ENCODE results near the gene ANO1.

ANO1 gene

GRCh38 chr11:70077411-70078094 lies 564 bp upstream of the ANO1 start:
- Histone ChIP-seq H3K4me2 (no peak overlapping the region), H3K27me3 (ENCODE audit: insufficient read depth, low read depth) (peaks cover 9% of the 10 kb centered on the region; the same call in 1 of the 2 replicates), H2AFZ (ENCODE audit: low read depth) (no peak overlapping the region), H4K20me1 (ENCODE audit: insufficient read depth) (no peaks in the 10 kb centered on the region), H3K79me2 (ENCODE audit: insufficient read depth, low read depth) (no peaks in the 10 kb centered on the region), H3K27ac (no peak overlapping the region), H3K4me3 (IDR thresholded peaks at IDR 0.05; ENCODE audit: insufficient read depth, low read depth, low read length) (no peak overlapping the region), H3K36me3 (ENCODE audit: insufficient read depth) (no peaks in the 10 kb centered on the region), H3K4me1 (ENCODE audit: low read depth, poor library complexity, severe bottlenecking) (no peaks in the 10 kb centered on the region), H3K9ac (no peak overlapping the region)
- no peak for TF ChIP-seq CTCF (conservative IDR thresholded peaks at IDR 0.05; ENCODE audit: low read depth, low read length)

- H3K27ac ChIP-seq, result no peak overlapping the region
- H3K9ac ChIP-seq, result no peak overlapping the region
- H3K36me3 ChIP-seq (ENCODE audit: insufficient read depth), result no peaks in the 10 kb centered on the region
- no peaks in the 10 kb centered on the region for H3K4me1 ChIP-seq (ENCODE audit: low read depth, poor library complexity, severe bottlenecking)
- H3K4me2 ChIP-seq, result no peak overlapping the region
- H4K20me1 ChIP-seq (ENCODE audit: insufficient read depth), result no peaks in the 10 kb centered on the region
- TF ChIP-seq CTCF (conservative IDR thresholded peaks at IDR 0.05; ENCODE audit: low read depth, low read length), result no peak
- no peak overlapping the region for H3K4me3 ChIP-seq (IDR thresholded peaks at IDR 0.05; ENCODE audit: insufficient read depth, low read depth, low read length)
- H2AFZ ChIP-seq (ENCODE audit: low read depth), result no peak overlapping the region
- H3K79me2 ChIP-seq (ENCODE audit: insufficient read depth, low read depth), result no peaks in the 10 kb centered on the region
- H3K27me3 ChIP-seq (ENCODE audit: insufficient read depth, low read depth), result peaks cover 9% of the 10 kb centered on the region; the same call in 1 of the 2 replicates
Observed at GRCh38 chr11:70078781-70079616, 882 bp downstream of the ANO1 start.

DNA sequence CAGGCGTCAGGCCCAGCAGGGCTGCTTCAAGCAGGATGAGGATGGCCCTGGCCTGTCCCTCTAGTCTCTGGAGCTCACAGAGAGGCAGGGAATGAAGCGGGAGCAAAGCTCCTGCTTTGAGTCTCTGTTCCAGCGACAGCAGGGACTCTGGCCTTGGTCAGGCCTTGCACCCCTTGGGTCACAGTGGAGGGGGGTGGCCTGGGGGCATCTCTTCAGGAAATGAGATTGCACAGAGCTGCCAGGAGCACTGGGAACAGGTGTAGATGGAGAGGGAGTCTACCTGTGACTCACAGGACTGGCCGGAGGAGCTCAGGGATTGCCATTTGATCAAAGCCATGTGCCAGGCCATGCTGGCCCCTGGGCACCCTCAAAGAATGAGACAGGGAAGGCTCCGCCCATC lies 1.6 kb downstream of the ANO1 start:
- H3K9ac ChIP-seq, result no peak overlapping the region
- H3K4me2 ChIP-seq, result no peak overlapping the region
- TF ChIP-seq CTCF (conservative IDR thresholded peaks at IDR 0.05; ENCODE audit: low read depth, low read length), result no peak

DNA sequence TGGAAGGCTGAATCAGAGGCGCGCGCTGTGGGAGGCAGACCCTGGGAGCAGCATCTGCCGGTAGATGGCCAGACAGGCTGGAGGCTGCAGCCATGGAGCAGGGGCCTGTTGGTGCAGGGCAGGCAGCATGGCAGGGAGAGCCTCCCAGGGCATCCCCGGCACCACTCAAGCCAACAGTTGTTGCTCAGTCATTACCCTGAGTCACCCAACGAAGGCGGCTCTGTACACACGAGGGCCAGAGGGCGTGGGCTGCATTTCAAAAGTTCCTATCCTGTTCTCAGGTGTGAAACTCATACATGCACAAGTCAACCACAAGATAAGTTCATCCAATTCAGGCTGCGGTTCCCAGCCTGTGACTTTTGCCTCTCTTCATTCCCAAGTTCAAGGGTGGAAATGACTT lies 2.6 kb downstream of the ANO1 start:
- H3K36me3 ChIP-seq (ENCODE audit: insufficient read depth), result no peaks in the 10 kb centered on the region
- H3K4me1 ChIP-seq (ENCODE audit: low read depth, poor library complexity, severe bottlenecking), result no peaks in the 10 kb centered on the region
- no peak overlapping the region for H3K4me2 ChIP-seq
- H3K9ac ChIP-seq, result no peak overlapping the region
- H3K27me3 ChIP-seq (ENCODE audit: insufficient read depth, low read depth), result peaks cover 9% of the 10 kb centered on the region; the same call in 1 of the 2 replicates
- H3K79me2 ChIP-seq (ENCODE audit: insufficient read depth, low read depth), result no peaks in the 10 kb centered on the region
- no peak overlapping the region for H2AFZ ChIP-seq (ENCODE audit: low read depth)
- H4K20me1 ChIP-seq (ENCODE audit: insufficient read depth), result no peaks in the 10 kb centered on the region
- no peak overlapping the region for H3K27ac ChIP-seq
- TF ChIP-seq CTCF (conservative IDR thresholded peaks at IDR 0.05; ENCODE audit: low read depth, low read length), result no peak
- H3K4me3 ChIP-seq (IDR thresholded peaks at IDR 0.05; ENCODE audit: insufficient read depth, low read depth, low read length), result no peak overlapping the region

More for the DNA sequence above, 1.6 kb downstream of the ANO1 start:
- H3K4me3 ChIP-seq (IDR thresholded peaks at IDR 0.05; ENCODE audit: insufficient read depth, low read depth, low read length), result no peak overlapping the region
- H3K27ac ChIP-seq, result no peak overlapping the region
- H3K4me1 ChIP-seq (ENCODE audit: low read depth, poor library complexity, severe bottlenecking), result no peaks in the 10 kb centered on the region
- H3K36me3 ChIP-seq (ENCODE audit: insufficient read depth), result no peaks in the 10 kb centered on the region
- H3K79me2 ChIP-seq (ENCODE audit: insufficient read depth, low read depth), result no peaks in the 10 kb centered on the region
- no peak overlapping the region for H2AFZ ChIP-seq (ENCODE audit: low read depth)
- H4K20me1 ChIP-seq (ENCODE audit: insufficient read depth), result no peaks in the 10 kb centered on the region
- H3K27me3 ChIP-seq (ENCODE audit: insufficient read depth, low read depth), result peaks cover 9% of the 10 kb centered on the region; the same call in 1 of the 2 replicates

All from KMS-11 (cell line).